Measurements from ENCODE around the gene KCNK4. TPM values are rescaled to one million over a fixed set of nuclear protein-coding genes. Genes with fewer than 3 reads are reported as not detected.
A peak's percentile ranks its signal among the peaks of the same experiment; 100 is the strongest.
"Not testable (repeated sequence)": the region's sequence is repeated elsewhere in the genome, so short reads cannot be mapped to it uniquely, and the experiment has no call there.

KCNK4 gene
- total RNA-seq, 1 donor from 2014 or later, result 0.47 TPM

DNA sequence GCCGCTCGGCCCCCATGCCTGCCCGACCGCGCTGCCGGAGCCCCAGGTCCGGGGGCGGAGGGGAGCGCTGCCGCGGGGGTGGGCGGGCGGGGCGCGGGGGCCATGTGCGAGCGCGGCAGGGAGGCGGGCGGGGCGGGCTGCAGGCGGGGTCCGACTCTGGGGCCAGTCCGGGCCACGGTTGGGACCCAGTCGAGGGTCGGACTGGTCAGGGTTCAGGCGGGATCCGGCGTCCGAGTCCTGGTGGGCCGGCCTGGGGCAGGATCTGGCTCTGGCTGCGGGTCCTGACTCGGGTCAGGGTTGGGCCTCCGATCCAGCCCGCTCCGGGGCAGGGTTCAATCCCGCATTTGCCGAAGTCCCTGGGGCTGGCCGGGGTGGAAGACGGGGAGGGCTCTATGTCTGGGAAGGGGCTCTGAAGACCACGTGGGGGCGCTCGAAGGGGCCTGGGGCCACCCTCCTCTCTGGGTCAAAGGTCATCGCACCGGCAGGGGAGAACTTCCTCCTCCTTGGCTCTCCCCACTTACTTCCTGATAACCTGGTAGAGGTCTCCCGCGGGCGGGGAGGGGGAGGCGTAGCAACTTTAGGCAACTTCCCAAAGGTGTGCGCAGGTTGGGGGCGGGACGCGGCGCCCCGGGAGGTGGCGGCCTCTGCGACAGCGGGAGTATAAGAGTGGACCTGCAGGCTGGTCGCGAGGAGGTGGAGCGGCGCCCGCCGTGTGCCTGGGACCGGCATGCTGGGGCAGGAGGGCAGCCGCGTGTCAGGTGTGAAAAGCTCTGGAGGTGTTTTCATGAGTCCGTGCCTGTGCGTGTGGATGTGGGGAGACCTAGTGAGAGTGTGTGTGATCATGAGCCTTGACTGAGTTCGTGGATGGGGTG, 14.8 kb downstream of the KCNK4 start:
- H3K4me1 Mint-ChIP-seq (ENCODE audit: low read depth, unreplicated experiment), result peaks cover 4% of the 10 kb centered on the region

DNA sequence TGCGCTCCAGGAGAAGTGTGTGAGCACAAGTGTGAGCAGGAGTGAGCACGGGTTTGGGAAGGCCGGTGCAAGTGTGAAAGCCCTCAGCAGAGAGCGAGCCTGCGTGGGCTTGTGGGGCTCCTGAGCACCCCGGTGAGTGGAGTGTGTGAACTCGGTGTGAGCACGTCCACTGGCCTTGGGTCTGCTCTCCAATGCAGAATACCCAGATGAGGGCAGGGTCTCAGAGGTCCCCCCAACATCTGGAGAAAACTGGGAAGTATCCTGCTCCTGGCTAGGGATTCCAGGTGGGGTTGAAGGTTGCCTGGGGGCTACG, 15.4 kb downstream of the KCNK4 start:
- H3K4me3 Mint-ChIP-seq (ENCODE audit: unreplicated experiment), result peak overlapping the region; percentile 91
- peaks cover 4% of the 10 kb centered on the region for H3K27me3 Mint-ChIP-seq (ENCODE audit: unreplicated experiment)
- TF ChIP-seq, protein P1, sequence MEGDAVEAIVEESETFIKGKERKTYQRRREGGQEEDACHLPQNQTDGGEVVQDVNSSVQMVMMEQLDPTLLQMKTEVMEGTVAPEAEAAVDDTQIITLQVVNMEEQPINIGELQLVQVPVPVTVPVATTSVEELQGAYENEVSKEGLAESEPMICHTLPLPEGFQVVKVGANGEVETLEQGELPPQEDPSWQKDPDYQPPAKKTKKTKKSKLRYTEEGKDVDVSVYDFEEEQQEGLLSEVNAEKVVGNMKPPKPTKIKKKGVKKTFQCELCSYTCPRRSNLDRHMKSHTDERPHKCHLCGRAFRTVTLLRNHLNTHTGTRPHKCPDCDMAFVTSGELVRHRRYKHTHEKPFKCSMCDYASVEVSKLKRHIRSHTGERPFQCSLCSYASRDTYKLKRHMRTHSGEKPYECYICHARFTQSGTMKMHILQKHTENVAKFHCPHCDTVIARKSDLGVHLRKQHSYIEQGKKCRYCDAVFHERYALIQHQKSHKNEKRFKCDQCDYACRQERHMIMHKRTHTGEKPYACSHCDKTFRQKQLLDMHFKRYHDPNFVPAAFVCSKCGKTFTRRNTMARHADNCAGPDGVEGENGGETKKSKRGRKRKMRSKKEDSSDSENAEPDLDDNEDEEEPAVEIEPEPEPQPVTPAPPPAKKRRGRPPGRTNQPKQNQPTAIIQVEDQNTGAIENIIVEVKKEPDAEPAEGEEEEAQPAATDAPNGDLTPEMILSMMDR (IDR thresholded peaks at IDR 0.05; ENCODE audit: partially characterized antibody, unreplicated experiment), result no peak
- peaks cover 4% of the 10 kb centered on the region for H3K4me1 Mint-ChIP-seq (ENCODE audit: low read depth, unreplicated experiment)
- H3K36me3 Mint-ChIP-seq (ENCODE audit: unreplicated experiment), result no peaks in the 10 kb centered on the region
- peak overlapping the region; percentile 52 for H3K27ac Mint-ChIP-seq (ENCODE audit: unreplicated experiment)
- no peak for DNase-seq
- H3K9me3 Mint-ChIP-seq (ENCODE audit: unreplicated experiment), result peaks cover 1% of the 10 kb centered on the region

More for the DNA sequence above, 14.8 kb downstream of the KCNK4 start:
- peak overlapping the region; percentile 91 for H3K4me3 Mint-ChIP-seq (ENCODE audit: unreplicated experiment)
- peaks cover 4% of the 10 kb centered on the region for H3K27me3 Mint-ChIP-seq (ENCODE audit: unreplicated experiment)
- peak overlapping the region; percentile 52 for H3K27ac Mint-ChIP-seq (ENCODE audit: unreplicated experiment)
- DNase-seq, result peak; percentile 67
- TF ChIP-seq, protein P1 (IDR thresholded peaks at IDR 0.05; ENCODE audit: partially characterized antibody, unreplicated experiment), result peak; percentile 28
- H3K36me3 Mint-ChIP-seq (ENCODE audit: unreplicated experiment), result no peaks in the 10 kb centered on the region
- H3K9me3 Mint-ChIP-seq (ENCODE audit: unreplicated experiment), result peaks cover 1% of the 10 kb centered on the region

DNA sequence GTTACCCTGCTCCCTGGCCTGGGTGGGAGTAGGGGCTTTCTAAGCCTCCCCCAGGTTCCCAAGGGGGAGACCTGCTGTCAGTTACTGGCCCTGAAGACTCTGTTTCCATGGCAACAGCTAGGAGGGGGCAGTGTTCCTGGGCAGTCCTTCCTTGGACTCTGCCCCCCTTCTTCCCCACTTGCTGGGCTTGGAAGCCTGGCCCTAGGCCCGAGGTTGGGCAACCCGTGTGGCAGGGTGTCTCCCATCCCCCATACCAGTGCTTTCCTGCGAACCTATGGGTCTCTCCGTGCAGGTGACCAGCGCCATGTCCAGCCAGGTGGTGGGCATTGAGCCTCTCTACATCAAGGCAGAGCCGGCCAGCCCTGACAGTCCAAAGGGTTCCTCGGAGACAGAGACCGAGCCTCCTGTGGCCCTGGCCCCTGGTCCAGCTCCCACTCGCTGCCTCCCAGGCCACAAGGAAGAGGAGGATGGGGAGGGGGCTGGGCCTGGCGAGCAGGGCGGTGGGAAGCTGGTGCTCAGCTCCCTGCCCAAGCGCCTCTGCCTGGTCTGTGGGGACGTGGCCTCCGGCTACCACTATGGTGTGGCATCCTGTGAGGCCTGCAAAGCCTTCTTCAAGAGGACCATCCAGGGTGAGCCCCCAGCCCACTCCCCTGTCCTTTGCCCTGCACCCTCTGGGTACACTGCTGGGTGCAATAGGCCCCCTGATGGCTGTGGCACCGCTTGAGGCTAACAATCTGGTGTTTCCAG, 15.9 kb downstream of the KCNK4 start:
- DNase-seq, result no peak
- Mint-ChIP-seq H3K27ac (ENCODE audit: unreplicated experiment) (peak overlapping the region; percentile 22), H3K4me1 (ENCODE audit: low read depth, unreplicated experiment) (peaks cover 4% of the 10 kb centered on the region)

DNA sequence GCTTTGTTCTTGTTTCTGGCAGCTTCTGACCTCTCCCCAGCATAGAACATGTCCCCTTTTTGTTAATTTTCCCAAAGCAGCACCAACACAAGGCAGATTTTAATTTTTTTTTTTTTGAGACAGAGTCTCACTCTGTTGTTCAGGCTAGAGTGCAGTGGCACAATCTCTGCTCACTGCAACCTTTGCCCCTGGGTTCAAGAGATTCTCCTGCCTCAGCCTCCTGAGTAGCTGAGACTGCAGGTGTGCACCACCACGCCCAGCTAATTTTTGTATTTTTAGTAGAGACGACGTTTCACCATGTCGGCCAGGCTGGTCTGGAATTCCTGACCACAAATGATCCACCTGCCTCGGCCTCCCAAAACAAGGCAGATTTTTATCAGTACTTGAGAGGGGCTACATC, 16.7 kb downstream of the KCNK4 start:
- Mint-ChIP-seq H3K27ac (ENCODE audit: unreplicated experiment) (peak overlapping the region; percentile 22), H3K4me3 (ENCODE audit: unreplicated experiment) (peak overlapping the region; percentile 44)
- not testable (repeated sequence) for H3K36me3 Mint-ChIP-seq (ENCODE audit: unreplicated experiment); H3K27me3 Mint-ChIP-seq (ENCODE audit: unreplicated experiment); H3K4me1 Mint-ChIP-seq (ENCODE audit: low read depth, unreplicated experiment); DNase-seq; H3K9me3 Mint-ChIP-seq (ENCODE audit: unreplicated experiment)

More for the DNA sequence above, 15.9 kb downstream of the KCNK4 start:
- Mint-ChIP-seq H3K4me3 (ENCODE audit: unreplicated experiment) (peak overlapping the region; percentile 91), H3K9me3 (ENCODE audit: unreplicated experiment) (peaks cover 1% of the 10 kb centered on the region), H3K36me3 (ENCODE audit: unreplicated experiment) (no peaks in the 10 kb centered on the region), H3K27me3 (ENCODE audit: unreplicated experiment) (peaks cover 4% of the 10 kb centered on the region)
- TF ChIP-seq, protein P1 (IDR thresholded peaks at IDR 0.05; ENCODE audit: partially characterized antibody, unreplicated experiment), result no peak

DNA sequence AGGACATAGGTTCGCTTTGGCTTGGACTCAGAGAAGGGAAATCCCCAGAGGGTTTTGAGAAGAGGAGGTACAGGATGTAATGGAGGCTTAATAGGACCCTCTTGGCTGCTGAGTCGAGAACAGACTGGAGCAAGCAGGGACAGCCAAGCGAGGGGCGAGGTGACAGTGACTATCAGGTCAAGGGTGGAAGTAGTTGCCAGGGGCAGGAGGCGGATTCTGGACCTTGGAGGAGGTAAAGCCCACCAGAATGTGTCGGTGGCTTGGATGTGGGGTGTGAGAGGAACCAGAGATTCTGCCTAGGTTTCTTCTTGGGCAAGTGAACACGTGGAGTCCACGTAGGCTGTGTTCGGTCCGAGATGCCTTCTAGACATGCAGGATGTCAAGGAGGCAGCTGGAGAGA, 21.8 kb downstream of the KCNK4 start:
- TF ChIP-seq, protein P1 (IDR thresholded peaks at IDR 0.05; ENCODE audit: partially characterized antibody, unreplicated experiment), result no peak
- Mint-ChIP-seq H3K4me3 (ENCODE audit: unreplicated experiment) (peak overlapping the region; percentile 44), H3K36me3 (ENCODE audit: unreplicated experiment) (no peaks in the 10 kb centered on the region), H3K9me3 (ENCODE audit: unreplicated experiment) (peaks cover 5% of the 10 kb centered on the region), H3K4me1 (ENCODE audit: low read depth, unreplicated experiment) (peaks cover 18% of the 10 kb centered on the region), H3K27me3 (ENCODE audit: unreplicated experiment) (peaks cover 12% of the 10 kb centered on the region), H3K27ac (ENCODE audit: unreplicated experiment) (peak overlapping the region; percentile 54)
- no peak for DNase-seq
